ENCODE results near the gene SORCS1. TPM values are rescaled to one million over a fixed set of nuclear protein-coding genes. Genes with fewer than 3 reads are reported as not detected.

The SORCS1 gene
- total and polyA plus RNA-seq, 2 donors (not counting 1 experiment from before 2014, with no cell fraction given) = not detected

- no peaks in the 10 kb centered on the region for H3K79me2 ChIP-seq (ENCODE audit: control insufficient read depth, insufficient read depth, low read length)
- H3K9ac ChIP-seq (ENCODE audit: low read length) = no peak overlapping the region
- peaks cover 0 to 4% of the 10 kb centered on the region in 2 donors for H3K4me1 ChIP-seq (ENCODE audit: control insufficient read depth in 2 of 2, insufficient read depth in 2 of 2, low read length in 2 of 2)
- no peak overlapping the region for H3K4me2 ChIP-seq (replicated peaks; ENCODE audit: low read depth, low read length, poor library complexity, severe bottlenecking)
- no peaks in the 10 kb centered on the region for H4K20me1 ChIP-seq (ENCODE audit: control insufficient read depth, insufficient read depth, low read length, poor library complexity, severe bottlenecking)
- intact Hi-C loops (cut with micrococcal nuclease) = no loop called here
- POLR2A ChIA-PET = no interaction called here
- no peak for ATAC-seq (ENCODE audit: low read depth)
- H3K27ac ChIP-seq (ENCODE audit: low read length in 2 of 2) = no peak overlapping the region
- Mint-ChIP-seq H3K4me1 (peaks cover 9% of the 10 kb centered on the region), H3K9me3 (ENCODE audit: insufficient read depth) (no peaks in the 10 kb centered on the region), H3K4me3 (no peak overlapping the region), H3K27me3 (no peaks in the 10 kb centered on the region), H3K27ac (no peak overlapping the region)
- CTCF ChIA-PET = no interaction called here
- no peak for DNase-seq
- H2AFZ ChIP-seq (ENCODE audit: insufficient read depth, low read depth, low read length, poor library complexity, severe bottlenecking) = no peak overlapping the region
- TF ChIP-seq EZH2 (IDR thresholded peaks at IDR 0.05; ENCODE audit: borderline replicate concordance, insufficient read depth, low read depth, low read length, poor library complexity, severe bottlenecking) = no peak
- no peak for TF ChIP-seq CTCF (IDR thresholded peaks at IDR 0.05)
- no peak overlapping the region for H3K4me3 ChIP-seq (ENCODE audit: control extremely low read depth in 1 of 5, extremely low read depth in 1 of 5, insufficient read depth in 1 of 5, low read depth in 2 of 5, low read length in 4 of 5)
- no CpG with 5 or more reads among the region's 1 CpG for WGBS (ENCODE audit: insufficient coverage)
- H3K36me3 ChIP-seq (replicated peaks in 1 of 2; ENCODE audit: control extremely low read depth in 1 of 2, control insufficient read depth in 1 of 2, extremely low read depth in 1 of 2, insufficient read depth in 2 of 2, low read length in 1 of 2) = no peaks in the 10 kb centered on the region
- no peaks in the 10 kb centered on the region for H3K9me3 ChIP-seq (ENCODE audit: control extremely low read depth in 1 of 3, control insufficient read depth in 2 of 3, insufficient read depth in 1 of 3, low read length in 2 of 3)
- H3K27me3 ChIP-seq (replicated peaks in 1 of 4; ENCODE audit: control extremely low read depth in 1 of 4, control insufficient read depth in 3 of 4, insufficient read depth in 4 of 4, low read length in 3 of 4) = no peaks in the 10 kb centered on the region
Measured at GRCh38 chr10:106832846-106833245, 331.7 kb downstream of the SORCS1 start.

GRCh38 chr10:106830471-106830870 lies 334.0 kb downstream of the SORCS1 start:
- POLR2A ChIA-PET = no interaction called here
- TF ChIP-seq CTCF (IDR thresholded peaks at IDR 0.05) (no peak), EZH2 (IDR thresholded peaks at IDR 0.05; ENCODE audit: borderline replicate concordance, insufficient read depth, low read depth, low read length, poor library complexity, severe bottlenecking) (no peak)
- intact Hi-C loops (cut with micrococcal nuclease) = no loop called here
- Histone ChIP-seq H2AFZ (ENCODE audit: insufficient read depth, low read depth, low read length, poor library complexity, severe bottlenecking) (no peak overlapping the region), H4K20me1 (ENCODE audit: control insufficient read depth, insufficient read depth, low read length, poor library complexity, severe bottlenecking) (no peaks in the 10 kb centered on the region), H3K79me2 (ENCODE audit: control insufficient read depth, insufficient read depth, low read length) (no peaks in the 10 kb centered on the region), H3K4me1 (ENCODE audit: control insufficient read depth in 2 of 2, insufficient read depth in 2 of 2, low read length in 2 of 2) (no peaks in the 10 kb centered on the region), H3K4me3 (ENCODE audit: control extremely low read depth in 1 of 5, extremely low read depth in 1 of 5, insufficient read depth in 1 of 5, low read depth in 2 of 5, low read length in 4 of 5) (no peak overlapping the region), H3K27me3 (replicated peaks in 1 of 4; ENCODE audit: control extremely low read depth in 1 of 4, control insufficient read depth in 3 of 4, insufficient read depth in 4 of 4, low read length in 3 of 4) (no peaks in the 10 kb centered on the region), H3K27ac (ENCODE audit: low read length in 2 of 2) (no peak overlapping the region), H3K36me3 (replicated peaks in 1 of 2; ENCODE audit: control extremely low read depth in 1 of 2, control insufficient read depth in 1 of 2, extremely low read depth in 1 of 2, insufficient read depth in 2 of 2, low read length in 1 of 2) (no peaks in the 10 kb centered on the region), H3K9ac (ENCODE audit: low read length) (no peak overlapping the region), H3K4me2 (replicated peaks; ENCODE audit: low read depth, low read length, poor library complexity, severe bottlenecking) (no peak overlapping the region), H3K9me3 (ENCODE audit: control extremely low read depth in 1 of 3, control insufficient read depth in 2 of 3, insufficient read depth in 1 of 3, low read length in 2 of 3) (no peaks in the 10 kb centered on the region)
- no peaks in the 10 kb centered on the region for H3K4me1 Mint-ChIP-seq
- CTCF ChIA-PET = no interaction called here
- 96% methylated on average over 7 of the region's 8 CpGs for WGBS (ENCODE audit: insufficient coverage)
- H3K4me3 Mint-ChIP-seq = no peak overlapping the region
- H3K27me3 Mint-ChIP-seq = no peaks in the 10 kb centered on the region
- H3K9me3 Mint-ChIP-seq (ENCODE audit: insufficient read depth) = no peaks in the 10 kb centered on the region
- DNase-seq (no peak), ATAC-seq (ENCODE audit: low read depth) (no peak)
- H3K27ac Mint-ChIP-seq = no peak overlapping the region
